Stimulated activated CD8-positive, alpha-beta memory T cell treated with anti-CD3 and anti-CD28 coated beads, Interleukin-12 subunit alpha, Interleukin-12 subunit beta, amount 100 ng/mL, for 24 hours (primary cell): ENCODE results near the gene SESN2.

Experiments used
- DNase-seq: peaks from one replicate; pipeline ENCODE4 v3.0.0-alpha.2; 2020; ENCODE audit errors: extremely low read depth

SESN2 gene

GRCh38 chr1:28249013-28249865 lies 10.1 kb upstream of the SESN2 start:
- DNase-seq = no peak

GRCh38 chr1:28249866-28250295 lies 9.4 kb upstream of the SESN2 start:
- DNase-seq = no peak

GRCh38 chr1:28256197-28256827 lies 3.0 kb upstream of the SESN2 start:
- no peak for DNase-seq

- no peak for DNase-seq
These were observed 1.6 kb upstream of the SESN2 start for GRCh38 chr1:28257736-28258135.

GRCh38 chr1:28258628-28259251 lies 578 bp upstream of the SESN2 start:
- no peak for DNase-seq

- no peak for DNase-seq
These were observed 850 bp downstream of the SESN2 start for GRCh38 chr1:28259934-28260802.

- no peak for DNase-seq
These were observed 1.5 kb downstream of the SESN2 start for GRCh38 chr1:28260803-28261174.

GRCh38 chr1:28264897-28265296 lies 5.6 kb downstream of the SESN2 start:
- no peak for DNase-seq

- no peak for DNase-seq
These were observed 6.3 kb downstream of the SESN2 start for GRCh38 chr1:28265577-28265976.

GRCh38 chr1:28266920-28267322 lies 7.6 kb downstream of the SESN2 start:
- no peak for DNase-seq

- no peak for DNase-seq
These were observed 8.3 kb downstream of the SESN2 start for GRCh38 chr1:28267633-28268032.

GRCh38 chr1:28269529-28269928 lies 10.2 kb downstream of the SESN2 start:
- no peak for DNase-seq

- DNase-seq = no peak
These were observed 13.0 kb downstream of the SESN2 start for GRCh38 chr1:28272215-28272852.

- DNase-seq = no peak
These were observed 14.0 kb downstream of the SESN2 start for GRCh38 chr1:28273216-28273860.

- no peak for DNase-seq
These were observed 19.4 kb downstream of the SESN2 start for GRCh38 chr1:28278763-28279162.

GRCh38 chr1:28279721-28280120 lies 20.4 kb downstream of the SESN2 start:
- DNase-seq = no peak

- DNase-seq = no peak
These were observed 21.2 kb downstream of the SESN2 start for GRCh38 chr1:28280501-28280900.

GRCh38 chr1:28280977-28281381 lies 21.7 kb downstream of the SESN2 start:
- no peak for DNase-seq

- no peak for DNase-seq
These were observed 22.5 kb downstream of the SESN2 start for GRCh38 chr1:28281608-28282425.
